OCI-LY3 (cell line): ENCODE data around the gene ATF3.

Source experiments
- H2AFZ ChIP-seq: fragments of 200-600, 300-600 bp; shearing (Covaris generic); 2 replicates; pipeline ENCODE4 v1.6.0; 2014; ENCODE audit warnings: antibody characterized with exemption, low read depth, low read length
- H3K27ac ChIP-seq: fragments of 200-600, 300-600 bp; sonication (generic); 2 replicates; pipeline ENCODE4 v1.5.1; 2014; ENCODE audit warnings: mild to moderate bottlenecking, low read length, moderate library complexity, mixed read lengths
- H3K27me3 ChIP-seq: fragments of 200-600, 300-600 bp; sonication (generic); 2 replicates; pipeline ENCODE4 v1.6.1; 2014; ENCODE audit warnings: low read depth, low read length, mixed read lengths
- H3K36me3 ChIP-seq: fragments of 200-600, 300-600 bp; sonication (generic); replicated peaks from 2 replicates; pipeline ENCODE3; 2014; ENCODE audit warnings: low read depth, low read length, mixed read lengths
- H3K4me1 ChIP-seq: fragments of 300-600, 200-600 bp; sonication (generic); 2 replicates; pipeline ENCODE4 v1.6.1; 2014; ENCODE audit warnings: low read length, mixed read lengths
- H3K4me2 ChIP-seq: fragments of 200-600, 300-600 bp; sonication (generic); 2 replicates; pipeline ENCODE4 v1.6.1; 2014; ENCODE audit warnings: low read length, mixed read lengths
- H3K4me3 ChIP-seq: fragments of 300-600, 200-600 bp; sonication (generic); 2 replicates; pipeline ENCODE4 v1.5.1; 2014; ENCODE audit warnings: antibody characterized with exemption, mild to moderate bottlenecking, low read length, moderate library complexity
- H3K79me2 ChIP-seq: fragments of 300-600, 200-600 bp; shearing (Covaris generic); 2 replicates; pipeline ENCODE4 v1.6.1; 2014; ENCODE audit warnings: mild to moderate bottlenecking, low read length, mixed read lengths
- H3K9ac ChIP-seq: fragments of 300-600, 200-600 bp; shearing (Covaris generic); 2 replicates; pipeline ENCODE4 v1.6.0; 2014; ENCODE audit warnings: mild to moderate bottlenecking, low read length, moderate library complexity
- H3K9me3 ChIP-seq: fragments of 200-600, 300-600 bp; shearing (Covaris generic); 2 replicates; pipeline ENCODE4 v1.6.1; 2014; ENCODE audit warnings: low read length, mixed read lengths; ENCODE audit not compliant: insufficient read depth
- H4K20me1 ChIP-seq: fragments of 200-600, 300-600 bp; sonication (generic); 2 replicates; pipeline ENCODE4 v1.6.1; 2016; ENCODE audit warnings: low read length, mixed read lengths; ENCODE audit not compliant: insufficient read depth
- CTCF ChIP-seq: fragments of 200-600, 300-600 bp; sonication (generic); IDR thresholded peaks from 2 replicates; pipeline ENCODE4 v1.5.1; 2014; ENCODE audit warnings: antibody characterized with exemption, low read length, low read depth
- EZH2phosphoT487 ChIP-seq: fragments of 200-600 bp; shearing (Covaris generic); IDR thresholded peaks from 2 replicates; pipeline ENCODE4 v1.6.1; 2018; ENCODE audit warnings: antibody characterized with exemption, mixed run types, low read depth

Gene ATF3

GRCh38 chr1:212612041-212612961 is 3.7 kb downstream of the ATF3 start:
- peaks cover 55% of the 10 kb centered on the region for H3K4me1 ChIP-seq

GRCh38 chr1:212613440-212614335 is 5.1 kb downstream of the ATF3 start:
- H2AFZ ChIP-seq, result no peak overlapping the region
- peak overlapping the region; percentile 92 for H3K27ac ChIP-seq
- H4K20me1 ChIP-seq, result peaks cover 83% of the 10 kb centered on the region
- peaks cover 54% of the 10 kb centered on the region for H3K4me1 ChIP-seq
- no peaks in the 10 kb centered on the region for H3K27me3 ChIP-seq
- peak overlapping the region; percentile 95 for H3K4me3 ChIP-seq
- H3K9me3 ChIP-seq, result no peaks in the 10 kb centered on the region
- H3K36me3 ChIP-seq, result peaks cover 76% of the 10 kb centered on the region
- peaks cover 98% of the 10 kb centered on the region for H3K79me2 ChIP-seq
- peak overlapping the region; percentile 96 for H3K4me2 ChIP-seq
- peak overlapping the region; percentile 64 for H3K9ac ChIP-seq
- TF ChIP-seq CTCF (no peak; the same call in 1 of the 2 replicates), EZH2phosphoT487 (no peak)

More at GRCh38 chr1:212612041-212612961, 3.7 kb downstream of the ATF3 start:
- Histone ChIP-seq H3K27ac (peak overlapping the region; percentile 92), H3K27me3 (no peaks in the 10 kb centered on the region), H2AFZ (no peak overlapping the region), H4K20me1 (peaks cover 72% of the 10 kb centered on the region), H3K9ac (no peak overlapping the region), H3K4me2 (peak overlapping the region; percentile 96), H3K4me3 (peak overlapping the region; percentile 95), H3K36me3 (peaks cover 62% of the 10 kb centered on the region), H3K79me2 (peaks cover 97% of the 10 kb centered on the region), H3K9me3 (no peaks in the 10 kb centered on the region)
- TF ChIP-seq CTCF (no peak), EZH2phosphoT487 (no peak)

- Histone ChIP-seq H3K4me1 (peaks cover 54% of the 10 kb centered on the region), H3K79me2 (peaks cover 98% of the 10 kb centered on the region), H3K9me3 (no peaks in the 10 kb centered on the region), H3K4me3 (peak overlapping the region; percentile 95), H3K4me2 (peak overlapping the region; percentile 96), H2AFZ (no peak overlapping the region), H3K27me3 (no peaks in the 10 kb centered on the region), H4K20me1 (peaks cover 88% of the 10 kb centered on the region), H3K27ac (peak overlapping the region; percentile 92), H3K9ac (peak overlapping the region; percentile 64), H3K36me3 (peaks cover 83% of the 10 kb centered on the region)
- TF ChIP-seq CTCF (no peak), EZH2phosphoT487 (no peak)
Observed at GRCh38 chr1:212614453-212615200, 6.1 kb downstream of the ATF3 start.
